Ovary (tissue), 9 donors: ENCODE results near the gene DGKQ. TPM values are rescaled to one million over a fixed set of nuclear protein-coding genes. Genes with fewer than 3 reads are reported as not detected.
"Not testable (repeated sequence)": the region's sequence is repeated elsewhere in the genome, so short reads cannot be mapped to it uniquely, and the experiment has no call there.

Experiments used
- DNase-seq, 5 donors: peaks; one replicate each; pipeline ENCODE4 v3.0.0-alpha.2; 2019 to 2020
- H3K27ac ChIP-seq, 2 donors: fragments of 200-600 bp; one replicate each; pipeline versions ENCODE4 v1.5.1 to v1.8.0; 2019 to 2022
- H3K27me3 ChIP-seq: fragments of 200-600 bp; one replicate; pipeline ENCODE4 v1.8.0; 2022
- H3K36me3 ChIP-seq: fragments of 200-600 bp; sonication (generic); one replicate; pipeline ENCODE4 v1.5.1; 2019
- H3K4me1 ChIP-seq: one replicate; pipeline ENCODE4 v1.8.1; 2013; ENCODE audit warnings: mild to moderate bottlenecking, moderate library complexity; ENCODE audit not compliant: insufficient read depth
- H3K4me3 ChIP-seq: fragments of 200-600 bp; sonication (generic); one replicate; pipeline ENCODE4 v1.5.1; 2017
- H3K9me3 ChIP-seq, 2 donors: fragments of 200-600 bp in 1 of 2; sonication (generic) in 1 of 2; one replicate each; pipeline versions ENCODE4 v1.5.1 to v1.8.1; 2013 to 2019; ENCODE audit warnings: mild to moderate bottlenecking in 1 of 2, moderate library complexity in 1 of 2
- EP300 ChIP-seq: sonication (generic); formaldehyde crosslinking; IDR thresholded peaks from one replicate; pipeline ENCODE4 v1.6.1; 2017; ENCODE audit warnings: antibody characterized with exemption
- POLR2A ChIP-seq: fragments of 450-650 bp; IDR thresholded peaks from one replicate; pipeline ENCODE4 v1.6.1; 2017; ENCODE audit warnings: antibody characterized with exemption, mild to moderate bottlenecking, moderate library complexity
- WGBS, 3 donors: extraction: QIAGEN DNeasy Blood & Tissue Kit in 1 of 3; methylation state at CpG; one replicate each; pipeline versions ENCODE4 v1.1.5 to v1.1.7; 2013 to 2017; 5-methylcytosine and 5-hydroxymethylcytosine counted together
- intact Hi-C, 4 donors: fragments of 100-400 bp; cut with DNase I; formaldehyde crosslinking; loops; one replicate each; pipeline versions ENCODE4 v1.11.0 to v1.15.1; 2022 to 2023
- polyA plus RNA-seq, 2 donors: library from polyadenylated mRNA; stranded (reverse); fragments of 200-250 nt in 1 of 2; fragments of 350-450 nt in 1 of 2; fragmentation: Illumina TruSeq in 1 of 2; extraction: RNeasy Lipid Tissue Mini Kit (QIAGEN cat#74804) in 1 of 2; gene quantifications; one replicate each; pipeline ENCODE4 v1.2.3, GENCODE V29; 2013 to 2014
- total RNA-seq, 7 donors: library from RNA; depleted of rRNA in 2 of 7; stranded (reverse); fragments of >200 nt in 2 of 7; fragmentation: NEBNext Ultra II Directional in 3 of 7; extraction: Animal tissue kit (Norgen Biotek cat#: 25700) in 3 of 7; gene quantifications; one replicate each; pipeline versions ENCODE4 v1.1.0 to v1.2.4, GENCODE V29; 2016 to 2023
- TF ChIP-seq, protein P1 (sequence below), 3 donors: fragments of 450-650 bp in 2 of 3; fragments of 200-600 bp in 1 of 3; IDR thresholded peaks; one replicate each; pipeline versions ENCODE4 v1.5.1 to v1.8.0; 2016 to 2022; ENCODE audit warnings: antibody characterized with exemption in 3 of 3, mild to moderate bottlenecking in 1 of 3
- donor health status: DM: no; HTN: no; CAD: no; lungs with moderate emphysema.
- donor health status: DM: no; HTN: no; CAD: no.
- donor health status: Bipolar disorder and iron deficiency.
- donor health status: DM: yes; HTN: yes; CAD: no.
- donor health status: DM: no; HTN: no; CAD: no.
- donor health status: DM: yes; HTN: yes; CAD: no.

Gene DGKQ
- total and polyA plus RNA-seq, 9 donors, result 0.53 to 12.9 (median 6.9) TPM

DNA sequence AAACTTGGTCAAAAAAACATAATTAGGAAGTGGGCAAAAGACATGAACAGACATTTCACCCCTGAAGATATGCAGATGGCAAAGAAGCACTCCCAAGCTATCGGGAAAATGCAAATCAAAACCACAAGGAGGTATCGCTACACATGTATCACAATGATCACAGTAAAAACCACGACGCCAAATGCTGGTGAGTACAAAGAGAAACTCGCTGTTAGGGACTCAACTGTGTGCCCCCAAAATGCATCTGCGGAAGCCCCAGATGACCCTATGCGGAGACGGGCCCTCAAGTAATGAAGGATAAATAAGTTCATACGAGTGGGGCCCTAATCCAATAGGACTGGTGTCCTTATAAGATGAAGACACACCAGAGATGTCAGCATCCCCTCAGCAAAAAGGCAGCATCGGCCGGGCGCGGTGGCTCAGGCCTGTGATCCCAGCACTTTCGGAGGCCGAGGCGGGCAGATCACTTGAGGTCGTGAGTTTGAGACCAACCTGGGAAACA lies 51.5 kb downstream of the DGKQ start:
- Histone ChIP-seq H3K4me1 (no peaks in the 10 kb centered on the region), H3K36me3 (no peaks in the 10 kb centered on the region), H3K27ac (no peak overlapping the region), H3K4me3 (no peak overlapping the region), H3K27me3 (no peaks in the 10 kb centered on the region), H3K9me3 (no peaks in the 10 kb centered on the region)
- DNase-seq, result peak in 2 of 5 donors; percentile 6 to 11
- WGBS, 3 donors, result 92 to 96% (median 95%) methylated on average over 17 of the region's 17 CpGs
- TF ChIP-seq POLR2A (no peak), EP300 (no peak)
- TF ChIP-seq, protein P1, sequence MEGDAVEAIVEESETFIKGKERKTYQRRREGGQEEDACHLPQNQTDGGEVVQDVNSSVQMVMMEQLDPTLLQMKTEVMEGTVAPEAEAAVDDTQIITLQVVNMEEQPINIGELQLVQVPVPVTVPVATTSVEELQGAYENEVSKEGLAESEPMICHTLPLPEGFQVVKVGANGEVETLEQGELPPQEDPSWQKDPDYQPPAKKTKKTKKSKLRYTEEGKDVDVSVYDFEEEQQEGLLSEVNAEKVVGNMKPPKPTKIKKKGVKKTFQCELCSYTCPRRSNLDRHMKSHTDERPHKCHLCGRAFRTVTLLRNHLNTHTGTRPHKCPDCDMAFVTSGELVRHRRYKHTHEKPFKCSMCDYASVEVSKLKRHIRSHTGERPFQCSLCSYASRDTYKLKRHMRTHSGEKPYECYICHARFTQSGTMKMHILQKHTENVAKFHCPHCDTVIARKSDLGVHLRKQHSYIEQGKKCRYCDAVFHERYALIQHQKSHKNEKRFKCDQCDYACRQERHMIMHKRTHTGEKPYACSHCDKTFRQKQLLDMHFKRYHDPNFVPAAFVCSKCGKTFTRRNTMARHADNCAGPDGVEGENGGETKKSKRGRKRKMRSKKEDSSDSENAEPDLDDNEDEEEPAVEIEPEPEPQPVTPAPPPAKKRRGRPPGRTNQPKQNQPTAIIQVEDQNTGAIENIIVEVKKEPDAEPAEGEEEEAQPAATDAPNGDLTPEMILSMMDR (IDR thresholded peaks at IDR 0.05), result no peak
- intact Hi-C loops, result no loop called here

DNA sequence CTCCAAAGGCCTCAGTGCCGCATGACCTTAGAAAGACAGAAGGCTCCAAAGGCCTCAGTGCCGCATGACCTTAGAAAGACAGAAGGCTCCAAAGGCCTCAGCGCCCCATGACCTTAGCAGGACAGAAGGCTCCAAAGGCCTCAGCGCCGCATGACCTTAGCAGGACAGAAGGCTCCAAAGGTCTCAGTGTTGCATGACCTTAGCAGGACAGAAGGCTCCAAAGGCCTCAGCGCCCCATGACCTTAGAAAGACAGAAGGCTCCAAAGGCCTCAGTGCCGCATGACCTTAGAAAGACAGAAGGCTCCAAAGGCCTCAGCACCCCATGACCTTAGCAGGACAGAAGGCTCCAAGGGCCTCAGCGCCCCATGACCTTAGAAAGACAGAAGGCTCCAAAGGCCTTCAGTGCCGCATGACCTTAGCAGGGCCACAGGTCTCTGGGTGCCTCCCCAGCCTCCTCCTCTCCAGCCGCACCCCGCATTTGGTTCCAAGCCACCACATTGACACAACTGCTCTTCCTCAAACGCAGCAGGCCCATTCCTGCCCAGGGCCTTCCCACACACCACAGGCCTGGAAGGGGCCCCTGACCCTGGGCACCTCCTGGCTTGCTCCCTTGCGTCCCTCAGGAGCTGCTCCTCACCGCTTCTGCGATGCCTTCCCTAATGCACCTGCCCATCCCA lies 54.2 kb downstream of the DGKQ start:
- H3K9me3 ChIP-seq, H3K4me3 ChIP-seq, H3K27me3 ChIP-seq, H3K27ac ChIP-seq, H3K4me1 ChIP-seq, H3K36me3 ChIP-seq, intact Hi-C loops: not testable (repeated sequence)
- DNase-seq, result peak in 2 of 5 donors; percentile 6 to 22
- WGBS, 3 donors, result 91 to 98% (median 95%) methylated on average over 13 to 15 of the region's 15 CpGs

DNA sequence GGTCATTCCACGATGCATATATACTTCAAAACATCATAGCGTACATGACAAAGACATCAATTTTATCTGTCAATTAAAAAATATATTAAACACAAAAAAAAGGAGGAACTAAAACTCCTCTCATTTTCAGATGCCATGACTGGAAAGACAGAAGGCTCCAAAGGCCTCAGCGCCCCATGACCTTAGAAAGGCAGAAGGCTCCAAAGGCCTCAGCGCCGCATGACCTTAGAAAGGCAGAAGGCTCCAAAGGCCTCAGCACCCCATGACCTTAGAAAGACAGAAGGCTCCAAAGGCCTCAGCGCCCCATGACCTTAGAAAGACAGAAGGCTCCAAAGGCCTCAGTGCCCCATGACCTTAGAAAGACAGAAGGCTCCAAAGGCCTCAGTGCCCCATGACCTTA lies 54.8 kb downstream of the DGKQ start:
- DNase-seq, H3K27ac ChIP-seq, H3K9me3 ChIP-seq, H3K36me3 ChIP-seq, H3K27me3 ChIP-seq, H3K4me3 ChIP-seq, intact Hi-C loops: not testable (repeated sequence)
- peaks cover 12% of the 10 kb centered on the region for H3K4me1 ChIP-seq
- WGBS, 3 donors, result 81 to 92% (median 89%) methylated on average over 6 of the region's 6 CpGs

DNA sequence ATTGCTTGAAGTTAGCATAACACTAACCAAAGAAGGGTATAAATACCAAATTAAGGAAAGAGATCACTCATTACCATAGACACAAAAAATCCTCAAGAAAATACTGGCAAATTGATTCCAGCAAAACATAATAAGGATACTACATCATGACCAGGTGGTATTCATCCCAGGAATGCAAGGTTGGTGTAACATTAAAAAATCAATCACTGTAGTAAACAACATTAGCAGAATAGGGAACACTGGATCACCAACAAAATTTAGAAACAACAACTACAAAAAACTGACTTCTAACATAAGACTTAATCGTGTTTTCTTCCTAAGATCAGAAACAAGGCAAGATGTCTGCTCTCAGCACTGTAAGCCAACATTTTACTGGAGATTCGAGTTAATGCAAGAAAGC lies 55.4 kb downstream of the DGKQ start:
- H3K27me3 ChIP-seq, result no peaks in the 10 kb centered on the region
- WGBS, 3 donors, result 97 to 98% (median 98%) methylated on average over 2 of the region's 2 CpGs
- peaks cover 15% of the 10 kb centered on the region for H3K4me1 ChIP-seq
- no peak for DNase-seq
- H3K36me3 ChIP-seq, result no peaks in the 10 kb centered on the region
- H3K4me3 ChIP-seq, result no peak overlapping the region
- TF ChIP-seq, protein P1 (IDR thresholded peaks at IDR 0.05), result no peak
- TF ChIP-seq EP300 (no peak), POLR2A (no peak)
- intact Hi-C loops, result no loop called here
- no peaks in the 10 kb centered on the region for H3K9me3 ChIP-seq
- no peak overlapping the region for H3K27ac ChIP-seq

DNA sequence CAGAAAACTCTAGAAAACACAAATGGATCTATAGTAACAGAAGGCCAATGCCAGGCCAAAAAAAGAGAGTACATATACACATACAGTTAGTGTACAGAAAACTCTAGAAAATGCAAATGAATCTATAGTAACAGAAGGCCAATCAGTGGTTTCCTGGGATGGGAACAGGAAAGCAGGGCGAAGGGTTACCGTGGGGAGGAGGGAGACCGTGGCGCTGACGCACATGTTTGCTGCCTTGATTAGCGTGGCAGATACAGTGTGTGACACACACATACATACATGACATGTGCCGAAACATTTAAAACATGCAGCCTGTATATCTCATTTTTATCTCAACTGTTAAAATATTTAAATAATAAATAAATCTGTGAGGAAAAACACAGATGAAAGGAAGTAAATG lies 55.9 kb downstream of the DGKQ start:
- peaks cover 16% of the 10 kb centered on the region for H3K4me1 ChIP-seq
- intact Hi-C loops, result no loop called here
- DNase-seq, result peak in 1 of 5 donors; percentile 8
- TF ChIP-seq EP300 (no peak), POLR2A (no peak)
- H3K4me3 ChIP-seq, result no peak overlapping the region
- WGBS, 3 donors, result 90 to 98% (median 94%) methylated on average over 7 of the region's 7 CpGs
- no peaks in the 10 kb centered on the region for H3K9me3 ChIP-seq
- H3K27ac ChIP-seq, result no peak overlapping the region
- H3K27me3 ChIP-seq, result no peaks in the 10 kb centered on the region
- no peaks in the 10 kb centered on the region for H3K36me3 ChIP-seq

DNA sequence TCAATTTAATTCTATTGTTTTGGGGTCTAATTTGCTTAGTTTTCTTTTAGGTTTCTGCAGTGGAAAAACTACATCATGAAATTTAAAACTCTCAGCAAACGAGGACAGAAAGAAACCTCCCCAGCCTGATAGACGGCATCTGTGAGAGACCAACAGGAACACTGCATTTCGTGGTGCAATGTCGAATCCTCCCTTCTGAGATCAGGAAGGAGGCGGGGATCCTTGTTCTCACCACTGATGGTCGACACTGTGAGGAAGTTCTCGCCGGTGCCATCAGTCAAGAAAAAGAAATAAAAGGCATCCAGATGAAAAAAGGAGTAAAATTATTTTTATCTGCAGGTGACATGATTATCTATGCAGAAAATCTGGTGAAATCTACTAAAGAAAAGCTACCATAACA lies 57.8 kb downstream of the DGKQ start:
- no peak overlapping the region for H3K27ac ChIP-seq

More for the DNA sequence above, 57.8 kb downstream of the DGKQ start:
- H3K4me3 ChIP-seq, result peak overlapping the region; percentile 18
- H3K27me3 ChIP-seq, result no peaks in the 10 kb centered on the region
- no peak for TF ChIP-seq POLR2A
- TF ChIP-seq EP300, result no peak
- TF ChIP-seq, protein P1 (IDR thresholded peaks at IDR 0.05), result no peak
- peak in 1 of 5 donors; percentile 22 for DNase-seq
- 7 to 16% (median 10%) methylated on average over 8 of the region's 8 CpGs for WGBS, 3 donors
- intact Hi-C loops, result no loop called here
- no peaks in the 10 kb centered on the region for H3K9me3 ChIP-seq
- H3K36me3 ChIP-seq, result no peaks in the 10 kb centered on the region
- H3K4me1 ChIP-seq, result peaks cover 16% of the 10 kb centered on the region
